CD4-positive, alpha-beta T cell treated with Interleukin-2 at 100 ng/mL for 4 hours (primary cell): Measurements from ENCODE around the gene DNAJA4.

Experiments used
- DNase-seq: peaks from one replicate; pipeline ENCODE4 v3.0.0-alpha.2; 2020; ENCODE audit warnings: low spot score

Gene DNAJA4

DNA sequence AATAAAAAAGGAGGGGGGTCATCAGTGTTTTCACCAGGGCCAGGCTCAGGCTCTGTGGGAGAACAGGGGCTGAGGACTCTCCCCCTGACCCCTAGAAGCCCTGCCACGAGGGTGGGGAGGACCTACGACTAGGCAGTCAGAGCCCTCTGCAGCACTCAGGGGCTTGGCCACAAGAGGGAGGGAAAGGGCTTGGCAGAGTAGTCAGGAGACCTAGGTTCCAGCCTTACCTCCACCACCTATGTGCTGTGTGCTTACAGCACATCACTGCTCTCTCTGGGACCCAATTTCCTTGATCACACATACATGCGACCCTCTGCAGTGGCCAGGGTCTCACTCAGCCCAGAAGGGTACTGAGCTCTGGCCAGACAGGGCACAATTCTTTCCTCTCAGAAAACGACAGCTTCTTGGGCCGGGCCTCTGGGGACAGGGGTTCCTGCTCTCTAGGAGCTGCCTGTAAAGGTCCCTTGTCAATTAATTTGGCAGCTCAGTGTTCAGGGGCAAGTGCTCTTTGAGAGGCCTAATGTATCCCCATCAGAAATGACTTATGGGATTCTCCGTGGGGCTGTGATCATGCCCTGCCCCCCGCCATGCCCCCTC, 51.4 kb downstream of the DNAJA4 start:
- DNase-seq, result no peak

DNA sequence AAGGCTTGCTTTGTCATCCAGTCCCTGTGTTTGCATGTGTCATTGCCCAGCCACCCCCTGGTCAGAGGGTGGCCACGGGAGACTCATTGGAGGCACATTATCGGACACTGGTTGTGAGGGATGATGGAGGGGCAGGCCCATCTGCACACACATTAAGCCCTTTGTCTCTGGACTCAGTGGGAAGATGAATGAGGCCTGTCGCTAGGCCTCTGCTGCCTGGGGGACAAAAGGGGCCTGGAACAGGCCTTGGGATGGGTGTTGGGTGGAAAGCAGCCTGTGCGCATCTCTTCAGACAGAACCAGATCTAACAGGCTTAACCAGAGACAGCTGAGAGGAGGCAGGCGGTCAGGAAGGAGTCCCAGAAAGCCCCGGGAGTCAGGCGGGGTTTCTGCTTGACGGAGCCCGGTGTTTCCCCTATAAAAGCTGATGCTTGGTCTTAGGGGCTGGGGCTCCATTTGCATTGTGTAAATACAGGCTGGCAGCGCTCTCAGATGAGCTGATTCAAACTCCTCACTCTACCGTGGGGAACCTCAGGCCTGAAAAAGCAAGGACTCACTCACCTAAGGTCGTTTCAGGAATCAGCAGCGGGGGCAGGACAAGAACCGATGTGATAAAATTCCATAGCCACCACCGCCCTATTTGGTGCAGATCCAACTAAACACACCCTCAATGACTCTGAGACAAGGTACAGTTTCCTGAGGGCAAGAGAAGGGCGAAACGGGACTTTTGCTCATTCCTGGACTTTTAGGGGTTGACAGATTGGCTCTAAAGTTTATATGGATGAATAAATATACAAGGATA, 52.1 kb downstream of the DNAJA4 start:
- DNase-seq, result no peak

DNA sequence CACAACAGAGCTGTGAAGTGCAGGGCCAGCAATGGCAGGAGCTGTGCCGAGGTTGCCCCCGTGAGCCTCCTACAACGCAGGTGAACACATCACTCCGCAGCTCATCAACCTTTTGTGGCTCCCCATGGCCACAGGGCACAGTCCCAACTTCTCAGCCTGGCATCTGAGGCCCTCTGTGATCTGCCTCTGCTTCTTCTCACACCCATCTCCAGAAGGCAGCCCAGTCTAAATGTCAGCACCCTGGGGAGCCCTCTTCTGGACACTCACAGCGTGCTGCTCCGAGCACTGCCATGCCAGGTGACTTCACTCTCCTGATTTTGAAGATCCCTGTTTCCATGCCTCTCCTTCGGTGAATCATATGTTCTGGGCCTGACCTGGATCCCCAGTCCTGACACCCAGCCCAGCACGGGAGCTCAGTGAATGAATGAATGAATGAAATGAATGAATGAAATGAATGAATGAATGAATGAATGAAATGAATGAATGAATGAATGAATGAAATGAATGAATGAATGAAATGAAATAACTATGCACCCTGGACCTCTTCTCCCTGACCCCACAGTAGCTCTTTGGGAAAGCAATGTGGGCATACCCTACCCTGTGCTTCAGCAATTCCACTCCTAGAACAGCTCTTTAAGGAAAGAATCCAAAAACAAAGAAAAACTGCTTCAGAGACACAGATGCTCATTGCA, 52.9 kb downstream of the DNAJA4 start:
- DNase-seq, result no peak

DNA sequence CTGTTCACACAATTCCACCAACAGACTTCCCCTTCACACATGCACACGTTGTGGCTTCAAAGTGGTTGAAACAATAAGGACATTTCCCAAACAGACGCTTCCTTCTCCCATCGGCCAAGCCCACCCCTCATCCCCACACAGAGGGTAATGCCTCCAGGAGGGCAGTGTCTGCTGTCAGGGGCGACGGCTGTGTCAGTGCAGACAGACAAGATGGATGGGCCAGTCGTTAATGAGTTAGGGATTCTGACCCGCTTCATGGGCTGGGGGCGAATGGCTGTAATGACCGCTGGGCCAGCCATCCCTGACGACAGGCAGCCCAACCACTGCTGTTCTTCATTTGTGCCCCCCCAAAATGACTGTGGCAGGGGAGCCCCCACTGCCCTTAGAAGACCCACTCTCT, 55.2 kb downstream of the DNAJA4 start:
- no peak for DNase-seq

DNA sequence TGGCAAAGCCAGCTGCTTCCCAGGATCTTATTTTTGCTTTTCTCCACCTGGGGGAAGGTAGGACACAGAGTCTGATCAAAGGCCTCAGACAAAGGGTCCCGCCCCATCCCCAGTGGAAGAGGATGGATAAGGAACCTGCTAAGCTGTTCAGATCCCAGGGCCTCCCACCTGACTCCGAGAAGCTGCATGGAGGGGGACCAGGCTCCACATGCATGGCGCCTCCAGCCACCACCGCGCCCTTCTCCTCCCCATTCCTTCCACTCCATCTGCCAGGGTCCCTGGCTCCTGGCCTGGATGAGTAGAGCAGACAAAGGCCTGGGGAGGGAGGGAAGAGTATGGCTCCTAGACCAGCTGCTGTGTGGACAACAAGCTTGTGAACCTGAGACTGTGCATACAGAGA, 55.8 kb downstream of the DNAJA4 start:
- DNase-seq, result no peak

DNA sequence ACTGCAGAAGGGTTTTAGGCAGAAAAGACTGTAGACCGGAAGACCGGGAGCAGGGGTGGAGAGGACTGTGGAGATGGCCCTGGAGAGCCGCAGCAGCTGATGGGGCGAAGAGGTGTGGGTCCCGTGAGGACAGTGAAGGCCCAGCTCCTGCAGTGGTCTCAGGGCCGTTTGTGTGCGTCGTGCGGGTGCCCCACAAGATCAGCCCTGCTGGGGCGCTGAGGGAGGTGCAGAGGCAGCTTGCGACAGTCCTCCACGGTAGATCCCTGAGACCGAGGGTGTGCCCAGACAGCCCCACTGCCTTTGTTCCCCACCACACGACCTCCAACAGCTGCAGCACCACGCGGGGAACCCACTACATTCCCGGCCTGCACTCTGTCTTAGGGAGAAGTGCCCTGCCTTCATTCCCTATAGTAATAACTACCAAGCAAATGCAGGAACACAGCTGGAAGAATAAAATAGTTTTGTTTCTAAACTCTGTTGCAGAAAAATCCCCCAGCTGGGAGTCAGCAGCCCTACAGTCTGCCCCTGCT, 56.7 kb downstream of the DNAJA4 start:
- DNase-seq, result no peak

DNA sequence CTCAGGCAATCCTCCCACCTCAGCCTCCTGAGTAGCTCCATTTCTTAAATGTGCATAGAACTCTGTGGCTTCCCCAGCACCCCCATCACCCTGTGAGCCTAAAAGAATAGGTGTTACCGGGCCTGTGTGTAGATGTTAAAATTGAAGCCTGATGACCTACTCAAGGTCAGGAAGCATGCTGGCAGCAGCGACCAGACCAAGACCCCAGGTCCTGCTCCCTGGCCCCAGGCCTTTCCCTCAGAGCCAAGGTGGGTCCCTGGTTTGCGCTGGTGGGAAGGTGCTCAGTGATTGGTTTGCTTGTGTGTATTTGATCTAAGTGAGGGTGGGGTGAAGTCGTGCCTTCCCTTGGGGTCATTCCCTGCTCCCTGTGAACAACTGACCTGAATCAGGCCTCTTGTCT, 57.4 kb downstream of the DNAJA4 start:
- DNase-seq, result no peak

DNA sequence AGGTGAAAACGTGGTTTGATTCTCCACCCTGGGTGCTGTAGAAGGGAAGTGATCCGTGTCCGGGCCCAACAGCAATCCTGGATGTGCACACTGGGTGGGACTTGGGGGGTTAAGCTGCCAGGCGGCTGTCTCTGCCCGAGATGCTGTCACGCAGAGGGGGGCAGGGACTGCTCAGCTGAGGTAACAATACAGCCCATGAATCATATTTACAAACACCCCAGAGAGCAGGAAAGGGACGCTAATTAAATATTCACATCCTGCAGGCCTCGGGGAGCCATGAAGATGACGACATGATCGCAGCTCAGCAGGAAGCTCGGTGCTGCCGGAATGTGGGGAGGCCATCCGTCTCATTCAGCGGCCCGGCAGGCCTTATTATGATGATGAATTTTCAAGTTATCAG, 57.9 kb downstream of the DNAJA4 start:
- DNase-seq, result no peak

DNA sequence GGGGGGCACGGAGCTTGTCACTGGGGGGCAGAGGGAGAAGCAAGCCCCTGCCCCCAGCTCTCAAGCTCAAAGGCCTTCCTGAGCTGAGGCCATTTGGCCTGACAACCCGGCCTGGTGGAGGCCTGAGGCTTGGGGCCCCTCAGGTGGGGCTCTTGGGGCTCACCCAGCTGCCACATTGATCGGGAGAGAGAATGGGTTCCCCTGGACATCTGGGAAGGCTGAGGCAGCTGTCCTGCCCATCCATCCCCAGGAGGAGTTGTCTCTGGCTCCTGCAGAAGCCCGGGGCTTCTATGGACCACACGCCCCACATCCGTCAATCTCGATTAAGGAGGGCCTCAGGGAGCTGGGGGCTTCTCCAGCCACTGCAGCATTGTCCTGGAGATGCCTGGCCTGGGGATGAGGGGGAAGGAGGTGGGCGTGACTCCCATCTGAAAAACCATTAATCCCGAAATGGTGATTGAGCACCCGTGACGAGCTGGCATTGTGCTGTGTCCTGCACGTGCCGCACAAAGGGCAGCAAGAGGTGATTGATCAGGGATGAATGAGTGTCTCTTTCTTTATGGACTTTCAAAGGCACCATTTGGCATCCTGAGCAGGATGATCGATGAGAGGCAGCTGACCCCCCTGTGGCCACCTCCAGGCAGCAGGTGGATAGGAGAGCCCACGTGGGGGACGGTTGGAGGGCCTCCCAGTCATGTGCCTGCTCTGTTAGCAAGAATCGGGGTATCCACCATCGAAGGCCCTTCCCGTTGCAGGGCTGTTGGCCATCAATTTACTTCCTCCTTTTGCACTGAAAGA, 58.6 kb downstream of the DNAJA4 start:
- no peak for DNase-seq

DNA sequence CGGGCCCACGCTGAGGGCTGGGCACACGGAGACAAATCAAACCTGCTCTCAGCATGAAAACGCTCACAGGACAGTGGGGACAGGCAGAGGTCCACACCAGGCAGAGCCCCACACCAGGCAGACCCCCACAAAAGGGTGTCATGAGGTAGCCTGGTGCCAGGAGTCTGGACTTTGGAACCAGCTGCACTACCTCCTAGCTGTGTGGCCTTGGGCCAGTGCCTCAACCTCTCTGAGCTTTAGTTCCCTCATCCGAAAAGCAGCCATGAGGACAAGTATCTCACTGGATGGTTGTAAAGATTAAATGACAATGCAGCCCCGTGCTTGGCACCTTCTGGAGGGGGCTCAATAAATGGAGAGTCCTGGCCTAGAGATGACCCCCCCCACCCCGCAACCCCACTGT, 59.3 kb downstream of the DNAJA4 start:
- no peak for DNase-seq

DNA sequence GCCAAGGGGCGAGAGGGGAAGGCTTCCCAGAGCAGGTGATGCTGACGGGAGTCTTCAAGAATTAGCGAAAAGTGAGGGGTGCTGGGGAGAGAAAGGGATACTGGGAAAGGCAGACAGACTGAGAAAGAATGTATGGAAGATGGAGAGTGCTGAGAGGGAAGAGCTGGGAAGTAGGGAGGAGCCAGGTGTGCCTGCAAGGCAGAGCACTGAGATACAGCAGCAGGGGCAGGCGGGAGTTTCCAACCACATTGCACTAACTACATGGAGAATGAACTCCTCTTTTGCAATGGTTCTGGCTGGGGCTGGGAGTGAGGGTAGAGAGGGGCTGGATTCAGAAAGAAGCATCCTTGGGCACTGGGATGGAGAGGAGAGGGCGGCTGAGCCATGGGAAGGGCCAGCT, 59.8 kb downstream of the DNAJA4 start:
- no peak for DNase-seq

DNA sequence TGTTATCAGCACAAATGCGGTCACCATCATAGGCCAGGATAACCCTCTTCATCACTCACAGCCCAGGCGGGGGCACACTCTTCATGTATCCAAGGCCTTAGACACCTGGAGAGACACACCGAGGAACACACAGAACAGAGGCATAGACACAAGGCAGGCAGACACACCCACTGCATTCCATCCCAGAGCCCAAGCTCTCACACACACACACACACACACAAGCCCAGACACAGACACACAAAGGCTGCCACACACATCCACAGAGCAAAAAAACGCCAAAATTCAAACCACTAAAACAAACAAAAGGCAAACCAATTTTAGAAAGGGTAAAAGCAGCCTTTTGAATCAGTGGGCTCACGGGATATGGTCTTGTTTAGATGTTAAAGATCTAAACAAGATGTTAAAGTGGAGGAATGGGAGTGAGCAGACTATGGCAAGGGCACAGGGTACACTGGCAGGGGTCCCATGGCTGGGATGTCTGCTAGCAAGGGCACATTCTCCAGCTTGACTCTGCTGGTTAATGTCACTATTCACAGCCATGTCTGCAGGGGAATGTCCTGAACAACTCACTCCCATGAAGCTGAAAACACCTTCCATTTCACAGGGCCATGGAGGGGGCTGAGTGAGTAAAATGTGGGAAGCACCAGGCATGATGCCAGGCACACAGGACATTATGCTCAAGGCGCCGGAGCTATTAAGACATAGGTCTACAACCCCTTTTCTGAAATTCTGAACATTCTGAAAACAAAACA, 60.9 kb downstream of the DNAJA4 start:
- DNase-seq, result no peak

DNA sequence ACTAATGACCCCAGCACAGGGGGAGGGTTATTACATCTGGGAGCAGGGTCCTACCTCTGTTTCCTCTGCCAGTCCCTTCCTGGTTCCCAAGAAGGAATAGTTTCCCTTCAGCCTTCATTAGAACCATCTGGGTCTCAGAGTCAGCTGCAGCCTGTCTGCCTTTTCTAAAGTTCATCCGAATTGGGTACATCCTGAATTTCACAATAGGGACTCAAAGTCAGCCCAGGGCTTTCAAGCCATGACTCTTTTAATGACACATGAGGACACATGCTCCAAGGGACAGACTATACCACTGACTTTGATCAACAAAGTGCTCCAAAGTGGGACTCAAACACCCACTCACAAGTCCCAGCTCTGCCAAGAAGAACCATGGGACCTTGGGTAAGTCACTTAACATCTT, 63.1 kb downstream of the DNAJA4 start:
- DNase-seq, result no peak

DNA sequence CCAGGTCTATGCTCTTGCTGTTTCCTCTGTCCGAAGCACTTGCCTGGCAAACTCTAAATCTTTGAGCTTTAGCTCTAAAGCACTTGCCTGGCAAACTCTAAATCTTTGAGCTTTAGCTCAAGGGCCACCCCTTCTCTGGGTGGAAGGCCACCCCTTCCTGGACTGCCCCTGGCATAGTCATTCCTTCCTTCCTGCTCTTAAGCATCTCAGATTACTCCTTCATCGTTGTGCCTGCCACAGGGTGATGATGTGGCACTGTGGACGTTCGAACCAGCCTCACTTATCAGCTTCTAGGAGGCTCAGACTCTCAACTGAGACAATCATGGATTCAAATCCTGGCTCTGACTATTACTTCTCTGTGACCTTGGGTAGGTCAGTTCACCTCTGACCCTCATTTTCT, 65.3 kb downstream of the DNAJA4 start:
- no peak for DNase-seq
